ENCODE data around the gene GPR142.

GPR142 gene

DNA sequence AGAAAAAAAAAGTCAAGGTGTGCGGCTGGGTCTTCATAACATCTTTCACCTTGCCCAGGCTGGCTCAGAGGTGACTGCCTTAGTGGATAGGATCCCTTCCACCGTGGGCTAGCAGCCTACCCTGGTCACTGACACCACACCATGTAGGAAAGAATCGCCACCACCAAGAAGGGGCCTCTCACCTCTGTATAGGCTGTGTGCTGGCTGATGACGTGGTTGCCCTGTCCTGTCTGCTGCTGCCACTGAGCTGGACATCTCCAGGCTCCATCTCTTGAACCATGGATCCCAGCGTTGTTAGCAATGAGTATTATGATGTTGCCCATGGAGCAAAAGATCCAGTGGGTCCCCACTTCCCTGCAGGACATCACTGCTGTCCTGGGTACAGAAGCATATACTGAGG is at the start of gene GPR142:
Gene GPR142, plus strand, starts transcription at position 301 of the 400 bp plus-strand sequence. CDS start 2,035 bp downstream, outside the sequence.
- no peak for DNase-seq

DNA sequence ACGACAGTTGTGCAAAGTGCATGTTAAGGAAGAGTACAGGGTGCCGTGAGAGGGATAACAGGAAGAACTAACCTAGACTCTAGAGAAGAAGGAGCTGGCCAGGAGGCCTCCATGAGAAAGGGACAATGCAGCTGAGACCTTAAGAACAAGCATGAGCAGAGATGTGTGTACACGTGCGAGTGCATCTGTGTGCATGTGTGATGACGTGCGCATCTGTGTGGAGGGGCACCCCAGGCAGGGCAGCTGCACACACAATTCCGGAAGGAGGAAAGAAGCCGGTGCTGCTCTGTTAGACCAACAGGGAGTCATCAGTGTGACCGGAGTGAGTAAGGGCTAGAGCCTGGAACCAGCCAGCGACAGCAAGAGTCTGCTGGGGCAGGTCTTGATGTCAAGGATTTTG is 48.9 kb upstream of the GPR142 start:
- no peak for DNase-seq

DNA sequence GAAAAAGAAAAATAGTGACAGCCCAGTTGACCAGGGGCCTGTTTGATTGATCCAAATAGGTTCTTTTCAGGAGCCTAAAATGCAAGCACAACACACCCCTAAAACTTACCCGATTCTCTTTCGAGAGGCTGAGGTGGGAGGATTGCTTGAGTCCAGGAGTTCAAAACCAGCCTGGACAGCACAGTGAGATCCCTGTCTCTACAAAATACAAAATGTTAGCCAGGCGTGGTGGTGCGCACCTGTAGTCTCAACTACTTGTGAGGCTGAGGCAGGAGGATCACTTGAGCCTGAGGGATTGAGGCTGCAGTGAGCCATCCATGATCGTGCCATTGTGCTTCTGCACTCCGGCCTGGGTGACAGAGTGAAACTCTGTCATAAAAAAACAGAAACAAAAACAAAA is 42.8 kb upstream of the GPR142 start:
- DNase-seq: no peak

- no peak for DNase-seq
These were observed 41.9 kb upstream of the GPR142 start for GRCh38 chr17:74325376-74325742.

DNA sequence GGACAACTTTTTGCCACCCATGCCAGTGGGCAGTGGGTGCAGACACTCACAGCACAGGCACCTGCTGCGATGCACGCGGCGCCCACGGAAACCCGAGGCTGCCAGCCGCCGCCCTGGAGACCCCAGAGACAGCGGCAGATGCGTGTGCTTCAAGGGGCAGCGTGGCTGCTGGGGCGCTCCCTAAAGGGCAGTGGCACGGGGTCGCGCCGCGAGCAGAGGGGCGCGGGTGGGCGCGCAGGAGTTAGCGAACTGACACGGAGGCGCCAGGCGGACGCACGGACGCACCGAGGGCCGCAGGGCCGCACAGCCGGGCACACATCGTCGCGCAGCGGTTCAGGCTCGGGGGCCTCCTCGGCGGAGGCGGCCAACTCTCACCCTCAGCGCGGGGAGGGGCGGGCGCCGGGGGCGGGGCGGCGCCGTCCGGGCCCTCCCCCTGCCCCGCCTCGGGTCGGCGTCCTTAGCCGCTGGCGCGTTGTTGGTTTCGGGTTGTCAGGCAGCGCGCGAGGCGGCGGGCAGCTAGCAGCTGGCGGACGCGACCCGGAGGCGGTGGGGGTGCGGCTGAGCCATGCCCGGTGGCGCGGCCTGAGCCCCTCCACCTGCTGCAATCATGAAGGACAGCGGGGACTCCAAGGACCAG is 41.4 kb upstream of the GPR142 start, which contains the start of gene KIF19:
Gene KIF19, plus strand, starts transcription at position 484 of the 637 bp plus-strand sequence. Its CDS starts 124 bp downstream, at position 608.
- peak; percentile 52 for DNase-seq

DNA sequence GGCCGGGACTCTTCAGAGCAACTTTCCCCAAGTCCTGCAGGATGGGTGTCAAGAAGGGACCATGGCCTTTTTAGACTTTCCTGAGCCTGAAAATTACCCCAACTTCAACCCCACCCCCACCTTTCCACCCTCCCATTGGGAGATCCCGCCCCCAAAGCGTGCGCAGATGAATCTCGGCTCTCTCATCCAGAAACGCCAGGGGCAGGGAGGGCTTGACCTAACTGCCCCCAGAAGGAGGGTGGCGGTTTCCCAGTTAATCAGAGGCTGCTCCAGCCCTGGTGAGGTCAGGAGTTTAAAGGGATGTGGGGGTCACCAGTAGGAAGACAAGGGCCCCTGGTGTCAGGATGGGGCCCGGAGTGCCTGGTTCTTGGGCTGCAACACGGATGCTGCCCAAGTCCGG is 40.8 kb upstream of the GPR142 start:
- DNase-seq: no peak

GRCh38 chr17:74328487-74328886 is 38.8 kb upstream of the GPR142 start:
- no peak for DNase-seq

DNA sequence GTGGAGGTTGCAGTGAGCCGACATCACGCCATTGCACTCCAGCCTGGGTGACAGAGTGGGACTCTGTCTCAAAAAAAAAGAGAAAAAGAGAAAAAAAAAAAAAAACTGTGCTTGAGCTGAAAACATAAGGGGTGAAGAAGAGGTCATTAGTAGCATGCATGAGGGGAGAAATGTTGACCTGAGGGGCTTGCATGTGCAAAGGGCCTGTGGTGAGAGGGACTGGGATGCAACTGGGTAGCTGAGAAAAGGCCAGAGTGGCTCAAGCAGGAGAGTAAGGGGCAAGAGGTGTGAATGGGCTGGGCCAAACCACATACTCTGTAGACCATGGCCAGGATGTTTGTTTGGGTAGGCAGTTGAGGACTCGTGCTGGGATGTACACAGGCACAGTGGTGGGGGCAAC is 37.9 kb upstream of the GPR142 start:
- no peak for DNase-seq

DNA sequence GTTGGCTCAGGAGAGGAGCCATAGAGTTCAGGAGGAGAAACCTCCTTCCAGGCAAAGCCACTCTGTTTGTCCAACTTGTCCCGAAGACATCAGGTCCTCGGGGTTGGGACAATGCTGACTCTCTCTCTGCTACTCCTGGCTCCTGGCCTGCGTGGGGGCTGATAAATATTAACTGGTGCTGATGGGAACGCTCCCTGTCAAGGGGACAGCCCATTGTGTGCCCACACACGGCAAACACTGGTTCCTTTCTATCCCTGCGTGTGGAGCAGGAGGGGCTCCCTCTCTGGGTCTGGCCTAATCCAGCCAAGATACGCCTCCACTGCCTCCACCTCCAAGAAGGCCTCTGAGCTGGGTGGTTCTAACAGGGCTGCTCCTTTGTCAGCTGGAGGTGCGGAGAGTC is 36.9 kb upstream of the GPR142 start:
- DNase-seq: no peak

- DNase-seq: no peak
These were observed 35.2 kb upstream of the GPR142 start for GRCh38 chr17:74332017-74332650.

DNA sequence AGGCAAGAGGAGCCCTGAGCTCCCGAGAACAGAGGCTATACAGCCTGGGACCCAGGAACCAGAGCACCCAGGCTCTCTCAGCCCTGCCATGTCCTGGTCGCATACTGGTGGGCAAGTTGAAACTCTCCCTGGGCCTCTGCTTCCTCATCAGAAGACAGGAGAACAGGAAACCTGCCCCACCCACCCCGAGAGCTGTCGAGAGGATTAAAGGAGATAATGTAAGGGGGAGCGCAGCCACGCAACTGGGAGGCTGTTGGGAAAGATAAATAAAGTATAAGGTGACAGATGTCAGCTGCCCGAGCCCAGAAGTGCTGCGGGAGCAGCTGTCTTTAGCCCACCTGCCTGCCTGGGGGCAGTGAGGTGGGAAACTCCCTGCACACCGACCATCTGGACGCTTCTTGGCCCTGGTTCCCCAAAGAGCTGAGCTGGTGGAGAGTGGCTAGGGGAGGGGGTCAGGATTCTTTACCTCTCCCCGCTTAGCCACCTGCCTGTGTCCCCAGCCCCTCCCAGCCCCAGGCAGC is 34.5 kb upstream of the GPR142 start:
- DNase-seq: no peak

GRCh38 chr17:74334393-74335039 is 32.8 kb upstream of the GPR142 start:
- no peak for DNase-seq

DNA sequence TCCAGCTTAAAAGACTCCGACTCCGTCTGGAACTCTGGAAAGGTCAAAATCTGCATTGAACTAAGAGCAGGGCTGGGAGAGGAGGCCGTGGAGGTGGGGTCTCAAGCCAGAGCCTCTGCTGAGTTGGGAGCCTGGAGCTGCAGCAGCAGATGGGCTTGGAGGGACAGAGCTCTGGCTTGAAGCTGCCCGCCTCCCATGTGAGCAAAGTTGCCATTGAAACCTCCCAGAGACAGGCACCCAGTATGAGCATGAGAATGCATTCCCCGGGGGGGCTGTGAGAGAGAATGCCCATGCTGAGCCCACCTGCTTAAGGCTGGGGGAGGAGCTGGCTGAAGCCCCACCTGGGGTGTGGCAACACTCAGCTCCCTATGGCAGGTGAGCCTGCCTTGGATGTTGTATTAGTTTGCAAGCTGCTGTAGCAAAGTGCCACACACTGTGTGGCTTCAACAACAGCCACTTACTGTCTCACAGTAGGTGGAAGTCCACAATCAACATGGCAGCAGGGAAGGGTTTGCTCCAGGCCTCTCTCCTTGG is 31.7 kb upstream of the GPR142 start:
- DNase-seq: no peak

DNA sequence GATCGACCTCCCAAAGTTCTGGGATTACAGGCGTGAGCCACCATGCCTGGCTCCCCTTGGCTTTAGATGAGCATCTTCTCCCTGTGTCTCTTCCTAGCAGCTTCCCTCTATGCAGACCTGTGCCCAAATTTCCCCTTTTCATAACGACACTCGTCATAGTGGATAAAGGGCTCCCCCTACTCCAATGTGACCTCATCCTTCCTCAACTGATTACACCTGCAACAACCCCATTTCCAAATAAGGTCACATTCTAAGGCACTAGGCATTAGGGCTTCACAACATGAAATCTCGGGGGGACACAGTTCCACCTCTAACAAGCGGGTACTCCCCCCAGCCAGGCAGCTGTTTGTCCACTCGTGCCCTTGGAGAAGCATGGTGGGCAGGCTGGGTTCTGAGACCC is 31.0 kb upstream of the GPR142 start:
- no peak for DNase-seq

GRCh38 chr17:74337834-74338500 is 29.3 kb upstream of the GPR142 start:
- DNase-seq: no peak

DNA sequence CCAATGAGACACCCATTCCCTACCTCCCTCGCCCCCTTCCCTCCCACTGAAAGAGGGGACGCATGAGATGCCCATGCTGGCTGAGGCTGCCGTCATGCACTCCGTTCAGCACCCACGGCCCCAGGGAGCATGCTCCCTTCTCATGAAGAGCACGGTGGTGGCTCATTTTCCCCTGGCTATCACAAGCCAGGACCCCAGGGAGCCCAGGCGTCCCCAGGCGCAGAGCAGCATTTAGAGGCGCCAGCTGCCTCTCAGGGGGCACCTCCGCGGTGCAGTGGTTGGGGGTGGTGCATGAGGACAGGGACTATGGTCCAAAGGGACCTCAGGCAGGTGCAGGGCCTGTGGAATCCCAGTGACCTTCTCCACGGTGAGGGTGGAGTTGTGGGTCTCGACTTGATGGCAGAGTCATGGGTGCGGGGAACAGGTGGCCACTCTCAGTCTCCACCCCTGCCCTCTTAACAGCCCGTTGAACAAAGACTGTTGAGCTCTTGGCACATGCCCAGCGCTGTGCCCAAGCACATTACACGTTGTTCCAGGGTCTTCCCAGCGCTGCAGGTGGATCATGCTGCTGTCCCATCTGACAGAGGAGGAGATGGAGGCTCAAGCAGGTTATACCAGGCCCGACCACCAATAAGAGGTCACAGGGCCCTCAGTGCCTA is 27.6 kb upstream of the GPR142 start:
- no peak for DNase-seq

- no peak for DNase-seq
These were observed 26.8 kb upstream of the GPR142 start for GRCh38 chr17:74340470-74341023.

DNA sequence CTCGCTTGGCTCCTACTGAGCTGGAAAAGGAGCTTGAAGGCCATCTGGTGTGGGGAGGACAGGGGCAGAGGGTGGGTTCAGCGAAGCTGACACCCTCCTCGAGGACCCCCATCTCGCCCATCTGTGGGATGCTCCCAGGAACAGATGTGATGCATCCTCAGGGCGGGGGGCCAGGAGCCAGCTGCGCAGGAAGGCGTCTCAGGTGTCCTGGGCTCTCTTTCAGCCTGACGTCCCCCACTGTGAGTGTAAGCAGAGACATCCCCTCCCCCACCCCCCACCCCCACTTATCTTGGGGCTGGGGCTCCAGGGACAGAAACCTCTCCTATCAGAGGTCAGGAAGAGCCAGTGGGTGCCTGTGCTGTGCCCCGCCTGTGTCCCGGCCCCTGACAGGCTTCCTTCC is 25.1 kb upstream of the GPR142 start:
- no peak for DNase-seq

DNA sequence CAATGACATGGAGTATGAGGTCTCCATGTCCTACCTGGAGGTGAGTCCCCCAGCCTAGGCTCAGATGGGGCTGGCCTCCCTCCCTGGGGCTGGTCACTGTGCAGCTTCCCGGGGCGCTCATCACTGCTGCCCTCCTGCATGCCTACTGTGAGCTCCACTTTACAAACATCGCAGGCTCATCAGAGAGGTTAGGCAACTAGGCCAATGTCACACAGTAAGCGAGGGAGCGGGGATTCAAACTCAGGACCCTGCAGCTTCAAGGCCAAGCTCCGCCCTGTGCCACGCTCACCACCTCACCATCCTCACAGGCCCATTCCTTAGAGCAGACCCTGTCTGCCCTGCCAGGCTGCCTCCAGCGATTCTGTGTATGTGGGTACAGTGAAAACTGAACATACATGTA is 24.2 kb upstream of the GPR142 start:
- no peak for DNase-seq

- no peak for DNase-seq
These were observed 23.6 kb upstream of the GPR142 start for GRCh38 chr17:74343526-74344284.

GRCh38 chr17:74344658-74345057 is 22.6 kb upstream of the GPR142 start:
- DNase-seq: no peak

All from stimulated activated CD4-positive, alpha-beta T cell treated with anti-CD3 and anti-CD28 coated beads, Interleukin-2, amount 100 ng/mL, for 48 hours (primary cell).